Stimulated activated CD8-positive, alpha-beta memory T cell treated with anti-CD3 and anti-CD28 coated beads, Interleukin-4, amount 100 ng/mL, for 24 hours (primary cell): ENCODE measurements around the gene MACF1.

Experiments
- DNase-seq: peaks from one replicate; pipeline ENCODE4 v3.0.0-alpha.2; 2020; ENCODE audit warnings: low read depth

Gene MACF1

DNA sequence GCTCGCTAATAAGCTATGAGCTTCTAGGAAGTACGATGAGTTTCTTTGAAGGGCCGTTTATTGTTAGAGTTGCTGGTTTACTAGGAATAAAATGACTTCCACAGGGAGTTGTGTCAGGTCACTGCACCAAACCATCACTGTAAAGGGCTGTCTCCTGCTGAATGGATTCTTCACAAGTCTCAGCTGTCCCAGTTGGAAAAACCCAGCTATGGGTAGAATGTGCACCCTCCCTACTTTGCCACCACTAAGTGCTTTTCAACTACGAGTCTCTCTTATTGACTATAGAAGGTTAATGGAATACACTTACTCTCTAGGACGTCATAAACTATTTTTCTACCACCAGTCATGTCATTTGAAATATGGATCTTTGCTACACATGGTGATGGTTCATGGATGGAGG is 192.2 kb downstream of the MACF1 start:
- DNase-seq: no peak

DNA sequence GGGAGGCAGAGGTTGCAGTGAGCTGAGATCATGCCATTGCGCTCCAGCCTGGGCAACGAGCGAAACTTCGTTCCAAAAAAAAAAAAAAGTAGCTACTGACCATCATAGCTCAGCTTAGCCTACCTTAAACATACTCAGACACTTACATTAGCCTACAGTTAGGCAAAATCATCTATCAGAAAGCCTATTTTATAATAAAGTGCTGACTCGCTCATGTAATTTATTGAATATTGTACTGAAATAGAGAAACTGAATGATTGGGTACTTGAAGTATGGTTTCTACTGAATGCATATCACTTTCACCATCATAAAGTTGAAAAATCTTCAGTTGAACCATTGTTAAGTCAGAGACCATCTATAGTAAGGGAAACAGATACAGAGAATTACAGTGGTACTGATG is 193.0 kb downstream of the MACF1 start:
- DNase-seq: no peak

DNA sequence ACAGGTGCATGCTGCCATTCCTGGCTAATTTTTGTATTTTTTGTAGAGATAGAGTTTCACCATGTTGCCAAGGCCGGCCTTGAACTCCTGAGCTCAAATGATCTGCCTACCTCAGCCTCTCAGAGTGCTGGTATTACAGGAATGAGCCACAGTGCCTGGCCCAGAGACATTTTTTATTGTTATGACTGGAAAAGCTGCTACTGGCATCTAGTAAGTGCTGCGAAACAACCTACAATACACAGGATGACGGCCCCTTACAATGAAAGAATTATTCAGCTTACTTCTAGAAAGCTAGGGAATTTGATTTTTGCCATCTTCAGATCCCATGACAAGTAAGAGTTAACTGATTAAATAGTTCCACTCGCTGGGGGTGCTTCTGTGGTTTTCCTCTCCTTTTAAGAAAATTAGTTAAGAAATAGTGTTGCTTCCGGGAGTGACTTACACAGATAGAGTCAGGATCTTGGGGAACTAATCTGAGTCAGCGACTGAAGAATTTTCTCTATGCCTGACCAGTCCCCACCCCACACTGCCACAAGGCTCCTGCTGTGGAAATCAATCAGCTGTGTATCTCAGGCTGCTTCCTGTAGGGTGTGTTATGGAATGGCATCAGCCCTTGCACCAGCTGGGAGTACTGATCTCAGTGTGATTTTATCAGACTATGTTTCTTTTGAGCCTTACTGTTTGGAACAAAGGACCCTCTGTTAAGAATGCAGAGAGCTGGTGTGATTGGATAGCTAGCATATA is 194.0 kb downstream of the MACF1 start:
- DNase-seq: no peak

DNA sequence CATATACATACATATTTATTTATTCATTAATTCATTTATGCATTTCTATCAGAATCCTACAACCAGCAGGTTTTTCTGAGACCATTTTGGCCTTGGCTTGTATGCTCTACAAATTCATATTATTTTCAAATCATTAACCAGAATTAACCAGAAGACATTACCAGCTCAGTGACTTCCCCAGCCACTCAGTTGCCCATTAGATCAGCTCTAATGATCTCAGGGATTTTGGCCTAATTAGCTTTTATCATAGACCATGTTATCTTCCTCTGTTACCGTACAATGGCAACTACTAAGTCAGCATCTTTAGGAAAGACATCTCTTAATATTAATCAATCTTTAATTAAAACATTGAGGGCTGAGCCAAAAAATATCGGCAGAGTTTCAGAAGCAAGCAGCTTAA is 196.6 kb downstream of the MACF1 start:
- DNase-seq: no peak

DNA sequence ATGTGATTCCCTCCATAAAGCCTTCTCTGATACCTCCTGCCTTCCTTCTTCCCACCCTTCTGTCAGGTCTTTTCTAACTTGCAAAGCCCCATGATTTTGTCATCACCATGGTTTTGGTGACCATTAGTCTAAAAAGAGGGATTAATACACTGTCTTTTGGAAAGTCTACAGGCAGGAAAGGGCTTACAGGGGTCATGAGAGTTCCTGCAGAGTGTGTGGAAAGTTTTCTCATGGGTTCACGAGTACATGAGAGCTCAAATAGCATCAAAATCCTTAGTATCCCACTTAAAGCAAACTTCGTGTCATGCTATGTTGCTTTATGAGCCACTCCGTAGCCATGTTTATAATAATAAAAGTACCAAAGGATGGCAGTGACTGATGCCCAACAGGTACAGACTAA is 200.4 kb downstream of the MACF1 start:
- no peak for DNase-seq

DNA sequence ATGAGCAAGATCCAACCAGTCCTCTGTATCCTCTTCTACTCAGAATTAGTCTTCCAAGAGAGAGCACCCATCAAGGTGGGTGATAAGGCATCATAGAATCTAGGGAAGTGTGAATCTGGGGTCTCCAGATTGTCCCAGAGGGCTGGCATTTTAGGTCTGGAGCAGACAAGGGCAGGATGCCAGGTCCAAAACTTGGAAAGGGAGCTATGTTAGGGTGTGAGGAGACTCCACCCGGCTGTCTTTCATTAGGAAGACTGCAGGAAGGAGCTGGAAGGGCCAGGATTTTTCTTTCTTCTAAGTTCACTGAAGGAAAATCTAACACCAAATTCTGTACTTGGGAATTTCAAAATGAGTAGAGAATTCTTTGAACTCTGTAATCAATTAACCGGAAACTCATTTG is 200.9 kb downstream of the MACF1 start:
- no peak for DNase-seq

DNA sequence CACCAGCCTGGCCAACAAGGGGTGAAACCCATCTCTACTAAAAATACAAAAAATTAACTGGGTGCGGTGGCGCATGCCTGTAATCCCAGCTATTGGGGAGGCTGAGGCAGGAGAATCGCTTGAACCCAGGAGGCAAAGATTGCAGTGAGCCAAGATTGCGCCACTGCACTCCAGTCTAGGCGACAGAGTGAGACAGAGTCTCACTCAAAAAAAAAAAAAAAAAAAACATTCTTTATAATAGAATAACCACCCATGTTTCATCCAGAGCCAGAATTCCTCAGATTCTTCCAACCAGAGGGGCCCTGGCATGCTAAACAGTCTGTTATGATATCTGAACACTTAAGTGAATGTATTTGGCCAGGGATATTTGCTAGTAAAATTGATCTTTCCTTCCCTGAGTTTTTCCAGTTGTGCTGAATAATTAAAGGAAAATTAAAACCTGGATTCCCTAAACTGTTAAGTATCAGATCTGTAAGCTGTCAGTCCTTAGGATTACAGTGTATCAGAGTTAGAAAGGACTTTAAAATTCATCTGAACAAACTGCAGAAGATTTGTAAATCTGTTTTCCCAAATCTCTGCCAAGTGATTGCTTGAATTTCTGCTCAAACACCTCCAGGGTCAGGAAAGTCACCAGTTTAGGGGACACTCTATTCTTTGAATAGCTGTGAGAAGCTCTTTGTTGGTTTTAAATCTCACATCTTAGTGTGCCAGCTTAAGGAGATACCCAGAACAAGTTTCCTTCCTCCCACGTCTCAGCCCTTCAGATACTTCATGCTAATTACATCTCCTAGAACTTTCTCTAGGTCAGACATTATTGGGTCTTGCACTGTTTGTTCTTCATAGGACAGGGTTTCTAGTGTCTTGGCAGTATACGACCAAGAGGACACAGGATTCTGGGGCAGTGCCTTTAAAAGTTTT is 202.3 kb downstream of the MACF1 start:
- DNase-seq: no peak

DNA sequence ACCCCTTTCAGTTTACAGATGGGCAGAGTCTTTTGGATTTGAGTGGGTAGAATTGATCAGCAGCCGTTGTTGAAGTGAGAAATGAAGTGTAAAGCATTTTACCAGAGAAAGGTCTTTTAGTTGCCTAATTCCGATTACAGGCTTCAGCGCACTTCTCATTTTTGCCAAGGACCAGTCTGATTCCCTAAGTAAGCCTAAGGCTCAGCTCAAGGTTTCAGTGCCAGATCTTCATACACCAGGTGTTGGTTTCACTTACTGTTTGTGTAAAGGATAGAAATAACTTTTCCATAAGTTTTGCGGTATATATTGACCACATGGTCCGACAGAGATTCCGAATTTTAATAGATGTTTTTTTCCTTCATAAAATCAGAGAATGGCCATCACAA is 203.0 kb downstream of the MACF1 start:
- DNase-seq: no peak

DNA sequence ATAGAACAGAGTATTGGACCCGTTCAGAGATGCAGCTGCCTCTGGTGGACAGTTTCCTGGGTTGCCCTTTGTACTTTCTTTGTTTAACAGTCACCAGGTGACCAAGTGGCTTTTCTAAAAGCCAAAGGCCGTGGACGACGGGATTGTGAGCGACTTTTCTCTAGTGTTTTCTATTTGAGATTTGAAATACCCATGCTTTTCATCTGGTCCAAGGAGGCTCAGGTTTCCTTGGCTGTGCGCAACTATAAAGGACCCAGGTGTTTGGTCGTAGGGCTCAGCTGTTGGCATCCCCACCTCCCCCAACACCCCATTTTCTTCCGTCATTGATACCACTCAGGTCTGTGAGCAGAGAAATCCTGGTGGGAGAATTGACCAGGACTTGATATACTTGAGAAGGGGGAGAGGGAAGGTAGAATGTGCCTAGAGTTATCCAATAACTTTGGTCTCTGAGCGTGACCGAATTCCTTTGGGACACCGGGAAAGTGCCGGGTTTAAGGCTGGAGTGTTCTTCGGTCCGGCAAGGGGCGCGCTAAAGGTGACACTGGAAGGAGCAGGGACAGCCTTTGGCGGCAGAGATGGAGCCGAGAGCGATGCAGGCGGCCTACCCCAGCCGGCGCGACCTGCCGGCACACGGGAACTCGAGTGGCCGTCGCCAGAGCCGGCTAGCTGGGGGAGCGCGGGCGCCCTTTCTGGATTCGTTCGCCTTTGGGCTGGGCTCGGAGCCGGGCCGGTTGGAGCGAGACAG is 203.6 kb downstream of the MACF1 start:
- no peak for DNase-seq

DNA sequence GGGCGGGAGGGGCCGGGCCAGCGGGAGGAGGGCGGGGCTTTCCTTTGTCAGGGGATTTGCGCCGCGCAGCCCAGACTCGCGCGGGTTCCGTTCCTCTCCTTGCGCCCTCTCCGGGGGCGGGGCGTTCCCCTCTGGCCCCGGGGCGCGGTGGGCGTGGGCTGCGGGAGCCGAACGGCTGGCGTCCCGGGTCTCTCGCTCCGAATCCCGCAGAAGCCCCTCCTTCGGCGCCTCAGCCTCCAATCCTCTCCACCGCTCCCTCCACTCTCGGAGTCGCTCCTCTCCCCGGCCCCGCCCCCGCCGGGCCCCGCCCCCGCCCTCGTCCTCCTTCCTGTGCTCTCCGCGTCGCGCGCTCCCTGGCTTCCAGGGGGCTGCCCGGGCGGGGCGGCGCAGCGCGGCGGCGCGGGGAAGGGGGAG is 204.2 kb downstream of the MACF1 start:
- DNase-seq: peak; percentile 78

DNA sequence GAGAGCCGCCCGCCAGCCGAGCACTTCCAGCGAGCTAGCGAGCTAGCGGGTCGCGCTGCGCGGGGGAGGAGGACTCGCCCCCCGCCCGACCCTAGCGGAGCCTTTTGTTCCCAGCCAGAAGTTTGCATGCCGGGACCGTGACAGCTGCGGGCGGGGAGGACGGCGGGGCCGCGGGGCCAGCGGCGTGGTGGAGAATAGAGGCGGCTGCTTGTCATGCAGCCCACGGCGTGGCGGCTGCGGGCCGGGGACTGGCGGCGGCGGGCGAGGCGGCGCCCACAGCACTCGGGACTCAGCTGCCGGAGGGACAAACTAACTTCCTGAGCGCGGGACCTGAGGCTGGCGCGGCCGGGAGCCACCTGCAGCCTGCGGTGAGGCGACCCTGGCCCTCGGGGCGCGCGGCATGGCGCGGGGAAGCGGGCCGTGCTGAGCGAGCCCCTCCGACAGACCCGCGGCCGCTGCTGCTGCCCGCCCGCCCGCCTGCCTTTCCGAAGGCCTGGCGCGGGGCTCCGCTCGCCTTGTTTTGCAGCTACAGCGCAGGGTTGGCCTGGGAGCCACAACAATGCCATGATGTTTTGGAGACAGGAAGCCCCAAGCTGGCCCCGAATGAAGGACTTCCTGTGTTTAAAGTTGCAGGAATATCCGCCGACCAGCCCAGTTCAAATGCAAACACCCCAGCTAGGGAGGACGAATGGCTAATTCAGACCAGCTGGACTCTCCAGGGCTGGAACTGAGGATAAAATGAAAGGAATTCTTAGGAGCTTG is 204.7 kb downstream of the MACF1 start:
- no peak for DNase-seq

DNA sequence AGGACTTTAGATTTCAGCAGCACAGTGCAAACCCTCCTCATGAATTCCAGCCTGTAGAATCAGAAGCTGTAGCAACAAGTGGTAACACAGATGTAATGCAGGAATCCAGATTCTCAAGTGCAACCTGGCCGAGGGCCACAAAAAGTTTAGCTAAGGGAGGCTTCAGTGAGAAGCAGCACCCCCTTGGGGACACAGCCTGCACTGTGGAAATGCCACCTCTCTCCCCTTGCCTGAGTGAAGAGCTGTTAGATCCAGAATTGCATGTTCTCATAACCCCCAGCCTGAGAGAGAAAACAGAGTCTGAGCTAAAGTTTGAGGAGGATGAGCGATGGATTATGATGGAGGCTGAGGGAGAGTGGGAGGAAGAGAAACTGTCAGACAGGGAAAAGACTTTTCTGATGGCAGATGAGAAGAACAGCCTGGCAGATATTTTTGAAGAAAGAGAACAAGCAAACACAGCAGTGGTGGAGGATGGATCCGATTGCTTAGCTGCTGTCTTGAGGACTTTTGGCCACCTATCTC is 206.5 kb downstream of the MACF1 start:
- DNase-seq: peak; percentile 30

DNA sequence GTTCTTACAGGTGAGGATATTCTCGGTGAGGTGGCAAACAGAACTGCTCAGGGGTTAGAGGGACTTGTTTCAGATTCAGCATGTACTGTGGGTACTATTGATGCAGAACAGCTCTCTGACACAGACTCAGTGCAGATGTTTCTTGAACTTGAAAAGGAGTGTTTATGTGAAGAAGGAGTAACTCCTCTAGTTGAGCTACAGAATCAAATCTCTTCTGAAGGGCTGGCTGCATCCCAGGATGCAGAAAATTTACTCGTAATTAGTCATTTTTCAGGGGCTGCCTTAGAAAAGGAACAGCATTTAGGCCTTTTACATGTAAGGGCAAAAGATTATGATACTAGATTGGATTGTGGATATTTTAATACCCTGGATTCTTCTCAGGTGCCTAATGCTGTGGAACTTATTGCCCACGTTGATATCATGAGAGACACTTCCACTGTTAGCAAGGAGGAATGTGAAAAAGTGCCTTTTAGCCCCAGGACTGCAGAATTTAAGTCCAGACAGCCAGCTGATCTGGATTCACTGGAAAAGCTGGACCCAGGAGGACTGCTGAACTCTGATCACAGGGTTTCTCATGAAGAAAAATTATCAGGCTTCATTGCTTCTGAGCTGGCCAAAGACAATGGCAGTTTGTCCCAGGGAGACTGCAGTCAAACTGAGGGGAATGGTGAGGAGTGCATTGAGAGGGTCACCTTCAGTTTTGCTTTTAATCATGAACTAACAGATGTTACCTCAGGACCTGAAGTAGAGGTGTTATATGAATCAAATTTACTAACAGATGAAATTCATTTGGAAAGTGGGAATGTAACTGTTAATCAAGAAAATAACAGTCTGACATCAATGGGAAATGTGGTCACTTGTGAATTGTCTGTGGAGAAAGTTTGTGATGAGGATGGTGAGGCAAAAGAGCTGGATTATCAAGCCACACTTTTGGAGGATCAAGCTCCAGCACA is 207.3 kb downstream of the MACF1 start:
- DNase-seq: no peak

DNA sequence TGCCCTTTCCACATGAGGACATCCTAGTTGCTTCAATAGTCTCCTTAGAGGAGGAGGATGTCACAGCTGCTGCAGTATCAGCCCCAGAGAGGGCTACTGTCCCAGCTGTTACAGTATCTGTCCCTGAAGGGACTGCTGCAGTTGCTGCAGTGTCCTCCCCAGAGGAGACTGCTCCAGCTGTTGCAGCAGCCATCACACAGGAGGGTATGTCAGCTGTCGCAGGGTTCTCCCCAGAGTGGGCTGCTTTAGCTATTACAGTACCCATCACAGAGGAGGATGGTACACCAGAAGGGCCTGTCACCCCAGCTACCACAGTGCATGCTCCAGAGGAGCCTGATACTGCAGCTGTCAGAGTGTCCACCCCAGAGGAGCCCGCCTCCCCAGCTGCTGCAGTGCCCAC is 208.4 kb downstream of the MACF1 start:
- DNase-seq: no peak

DNA sequence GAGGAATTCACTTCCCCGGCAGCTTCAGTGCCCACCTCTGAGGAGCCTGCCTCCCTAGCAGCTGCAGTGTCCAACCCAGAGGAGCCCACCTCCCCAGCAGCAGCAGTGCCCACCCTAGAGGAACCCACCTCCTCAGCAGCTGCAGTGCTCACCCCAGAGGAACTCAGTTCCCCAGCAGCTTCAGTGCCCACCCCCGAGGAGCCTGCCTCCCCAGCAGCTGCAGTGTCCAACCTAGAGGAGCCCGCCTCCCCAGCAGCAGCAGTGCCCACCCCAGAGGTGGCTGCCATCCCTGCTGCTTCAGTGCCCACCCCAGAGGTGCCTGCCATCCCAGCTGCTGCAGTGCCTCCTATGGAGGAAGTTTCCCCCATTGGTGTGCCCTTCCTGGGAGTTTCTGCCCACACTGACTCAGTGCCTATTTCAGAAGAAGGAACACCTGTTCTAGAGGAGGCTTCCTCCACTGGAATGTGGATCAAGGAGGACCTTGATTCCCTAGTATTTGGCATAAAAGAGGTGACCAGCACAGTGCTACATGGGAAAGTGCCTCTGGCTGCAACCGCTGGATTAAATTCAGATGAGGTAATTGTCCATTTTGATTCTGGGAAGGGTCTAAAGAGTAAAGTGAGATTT is 209.5 kb downstream of the MACF1 start:
- no peak for DNase-seq

DNA sequence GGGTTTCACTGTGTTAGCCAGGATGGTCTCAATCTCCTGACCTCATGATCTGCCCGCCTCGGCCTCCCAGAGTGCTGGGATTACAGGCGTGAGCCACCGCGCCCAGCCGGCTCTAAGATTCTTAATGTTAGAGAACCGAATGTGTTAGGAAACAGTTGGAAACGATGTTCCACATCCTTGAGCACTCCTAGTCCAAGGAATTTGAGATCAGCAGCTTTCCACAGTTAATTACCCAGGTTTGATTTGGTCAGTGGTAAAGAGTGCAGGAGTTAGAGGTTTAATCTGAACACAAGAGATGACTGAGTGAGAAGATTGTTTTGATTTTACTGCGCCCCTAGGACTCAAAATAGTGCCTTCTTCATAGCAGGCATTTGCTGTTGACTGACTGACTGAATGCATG is 211.1 kb downstream of the MACF1 start:
- DNase-seq: no peak

DNA sequence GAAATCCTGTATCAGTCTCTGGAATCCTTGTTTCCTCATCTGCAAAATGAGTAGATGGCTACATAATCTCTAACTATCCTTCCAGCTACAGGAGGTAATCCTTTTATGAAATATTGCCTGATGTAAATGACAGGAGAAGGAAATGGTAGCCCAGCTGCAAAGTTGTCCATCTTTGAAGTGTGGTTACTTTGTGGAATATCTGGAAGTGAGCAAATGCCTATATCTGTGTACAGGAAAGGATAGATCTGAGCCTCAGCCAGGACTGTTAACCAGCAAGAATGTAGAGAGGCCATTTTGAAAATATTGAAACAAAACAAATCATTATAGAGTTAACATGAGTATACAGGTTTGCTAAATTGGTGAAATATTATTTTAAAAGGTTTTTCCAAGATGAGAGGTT is 212.1 kb downstream of the MACF1 start:
- no peak for DNase-seq

DNA sequence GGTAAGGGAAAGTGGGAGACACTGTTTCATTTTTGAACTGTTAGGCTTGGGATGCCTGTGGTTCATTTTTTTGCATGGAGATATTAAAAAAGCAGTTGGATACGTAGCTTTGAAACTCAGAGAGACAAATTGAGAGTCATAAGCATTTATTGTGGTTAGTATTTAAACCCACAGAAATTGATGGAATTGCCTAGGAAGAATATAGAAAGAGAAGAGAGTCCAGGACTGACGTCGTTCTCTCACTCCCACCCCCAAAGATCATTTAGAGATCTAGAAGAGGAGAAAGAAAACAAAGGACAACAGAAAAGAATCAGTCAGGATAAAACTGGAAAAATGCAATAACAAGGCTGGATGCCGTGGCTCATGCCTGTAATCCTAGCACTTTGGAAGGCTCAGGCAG is 213.7 kb downstream of the MACF1 start:
- DNase-seq: no peak

DNA sequence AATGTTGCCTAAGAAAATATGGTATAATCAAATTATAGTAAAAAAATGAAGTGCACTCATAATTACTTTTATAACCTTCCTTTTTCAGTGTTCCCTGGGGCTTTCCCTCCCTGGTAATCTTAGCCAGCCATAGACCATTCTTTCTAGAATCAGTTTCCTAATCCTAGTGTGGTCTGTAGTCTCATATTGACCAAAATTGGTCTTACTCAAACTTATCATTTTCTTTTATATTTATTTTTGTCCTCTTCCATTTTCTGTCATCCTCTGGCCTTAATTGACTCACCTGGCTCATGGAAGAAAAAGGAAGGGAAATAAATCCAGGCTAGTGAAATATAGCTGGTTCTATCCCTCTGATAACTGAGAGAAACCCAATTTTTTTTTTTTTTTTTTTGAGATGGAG is 216.0 kb downstream of the MACF1 start:
- DNase-seq: no peak

DNA sequence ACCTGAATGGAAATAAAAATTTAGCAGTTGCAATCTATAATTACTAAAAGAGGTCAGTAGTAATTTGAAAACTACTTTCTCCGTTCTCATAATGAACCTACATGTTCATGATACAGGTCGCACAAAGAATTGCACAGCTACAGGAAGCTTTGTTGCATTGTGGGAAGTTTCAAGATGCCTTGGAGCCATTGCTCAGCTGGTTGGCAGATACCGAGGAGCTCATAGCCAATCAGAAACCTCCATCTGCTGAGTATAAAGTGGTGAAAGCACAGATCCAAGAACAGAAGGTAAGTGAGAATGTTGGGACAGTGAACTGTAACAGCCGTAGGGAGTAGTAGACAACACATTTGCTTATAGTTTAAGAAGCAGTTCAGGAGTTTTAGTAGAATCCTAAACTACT is 218.1 kb downstream of the MACF1 start:
- DNase-seq: no peak
